CD4-positive, alpha-beta T cell treated with Interleukin-17A for 4 hours (primary cell): Measurements from ENCODE around the gene CCDC107.

Experiments
- DNase-seq: peaks from one replicate; pipeline ENCODE4 v3.0.0-alpha.2; 2020; ENCODE audit warnings: mixed read lengths

The CCDC107 gene

DNA sequence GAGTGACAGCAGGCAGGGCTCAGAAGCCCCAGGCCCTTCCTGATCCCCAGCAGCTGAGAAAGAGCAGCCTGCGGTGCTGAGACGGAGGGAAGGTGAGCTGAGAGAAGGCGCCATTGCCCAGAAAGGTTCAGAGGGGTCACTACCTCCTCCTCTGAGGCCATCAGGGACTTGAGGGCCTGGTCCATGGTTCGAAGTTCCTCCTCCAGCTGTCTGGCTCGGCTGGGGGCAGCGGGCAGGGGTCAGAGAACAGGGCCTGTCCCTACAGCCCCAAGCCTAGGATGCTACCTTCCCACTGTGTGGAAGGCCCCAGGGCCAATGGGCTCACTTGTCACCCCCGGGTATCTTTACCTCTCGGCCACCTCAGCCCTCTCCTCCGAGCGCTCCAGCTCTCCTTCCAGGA, 26.8 kb downstream of the CCDC107 start:
- no peak for DNase-seq

DNA sequence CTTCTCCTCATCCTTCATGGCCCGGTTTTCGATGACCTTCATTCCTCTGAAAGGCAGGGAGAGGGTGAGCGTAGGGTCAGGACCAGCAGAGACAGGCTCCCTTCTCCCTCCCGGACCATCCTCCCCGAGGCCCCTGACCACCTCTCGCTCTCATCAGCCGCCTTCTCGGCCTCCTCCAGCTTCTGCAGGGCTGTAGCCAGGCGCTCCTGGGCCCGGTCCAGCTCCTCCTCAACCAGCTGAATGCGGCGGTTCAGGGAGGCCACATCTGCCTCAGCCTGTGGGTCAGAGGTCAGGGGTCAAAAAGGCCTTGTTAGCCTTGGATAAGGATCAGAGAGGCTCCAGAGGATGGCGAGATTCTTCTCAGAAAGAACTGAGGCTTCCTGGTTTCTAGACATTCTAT, 27.4 kb downstream of the CCDC107 start:
- DNase-seq = no peak

DNA sequence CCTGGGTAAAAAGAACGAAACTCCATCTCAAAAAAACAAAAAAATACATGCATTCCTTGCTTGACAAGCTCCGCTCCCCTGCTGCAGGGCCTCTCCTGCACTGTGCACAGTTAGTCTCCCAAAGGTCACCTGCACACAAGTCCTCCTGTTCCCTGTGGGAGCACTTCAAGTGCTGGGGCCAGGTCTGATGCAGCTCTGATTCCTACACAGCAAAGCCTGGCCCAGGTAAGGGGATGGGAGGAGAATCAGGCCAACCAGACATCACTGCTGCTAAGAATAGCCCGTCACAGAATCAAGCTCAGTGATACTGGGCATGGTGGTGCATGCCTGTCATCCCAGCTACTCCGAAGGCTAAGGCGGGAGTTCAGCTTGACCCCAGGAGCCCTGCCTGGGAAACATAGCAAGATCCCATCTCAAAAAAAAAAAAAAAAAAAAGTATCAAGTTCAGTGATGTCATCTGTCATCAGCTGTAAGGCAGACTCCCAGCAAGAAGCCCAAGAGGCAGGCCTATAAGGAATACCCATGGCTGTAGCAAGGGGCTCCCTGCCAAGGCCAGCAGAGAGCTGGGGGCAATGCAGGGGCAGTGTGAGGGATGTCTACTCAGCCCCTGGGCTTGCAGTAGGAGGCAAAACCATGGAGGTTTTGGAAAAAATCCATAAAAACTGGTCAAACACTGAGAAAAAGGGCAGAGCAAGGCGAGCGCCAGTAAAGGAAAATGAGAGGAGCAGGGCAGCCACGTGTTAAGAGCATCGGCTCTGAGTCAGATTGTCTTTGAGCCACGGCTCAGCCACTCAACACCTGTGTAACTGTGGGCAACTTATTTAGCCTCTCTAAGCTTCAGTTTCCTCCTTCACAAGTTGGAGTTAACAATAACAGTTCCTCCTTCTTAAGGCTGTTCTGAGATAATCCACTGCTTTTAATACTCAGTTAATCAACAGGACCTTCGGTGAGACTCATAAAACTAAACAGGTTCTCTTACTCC, 28.4 kb downstream of the CCDC107 start:
- no peak for DNase-seq

DNA sequence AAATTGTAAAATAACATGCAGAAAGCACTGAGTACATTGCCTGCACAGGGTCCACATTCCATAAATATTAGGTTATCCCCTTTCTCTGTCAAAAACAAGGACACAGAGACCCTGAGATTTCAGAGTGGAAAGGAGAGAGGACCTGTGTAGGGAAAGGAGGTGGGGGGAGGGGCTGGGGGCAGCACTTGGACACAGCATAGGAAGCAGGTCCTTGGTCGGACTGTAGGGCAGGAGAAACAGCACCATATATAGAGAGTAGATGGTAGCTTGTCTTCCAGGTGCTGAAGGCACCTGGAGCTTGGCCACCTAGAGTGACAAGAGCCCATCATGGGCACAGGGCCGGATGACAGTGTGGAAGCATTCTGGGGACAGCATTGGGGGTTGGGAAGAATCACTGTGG, 29.2 kb downstream of the CCDC107 start:
- DNase-seq = no peak

DNA sequence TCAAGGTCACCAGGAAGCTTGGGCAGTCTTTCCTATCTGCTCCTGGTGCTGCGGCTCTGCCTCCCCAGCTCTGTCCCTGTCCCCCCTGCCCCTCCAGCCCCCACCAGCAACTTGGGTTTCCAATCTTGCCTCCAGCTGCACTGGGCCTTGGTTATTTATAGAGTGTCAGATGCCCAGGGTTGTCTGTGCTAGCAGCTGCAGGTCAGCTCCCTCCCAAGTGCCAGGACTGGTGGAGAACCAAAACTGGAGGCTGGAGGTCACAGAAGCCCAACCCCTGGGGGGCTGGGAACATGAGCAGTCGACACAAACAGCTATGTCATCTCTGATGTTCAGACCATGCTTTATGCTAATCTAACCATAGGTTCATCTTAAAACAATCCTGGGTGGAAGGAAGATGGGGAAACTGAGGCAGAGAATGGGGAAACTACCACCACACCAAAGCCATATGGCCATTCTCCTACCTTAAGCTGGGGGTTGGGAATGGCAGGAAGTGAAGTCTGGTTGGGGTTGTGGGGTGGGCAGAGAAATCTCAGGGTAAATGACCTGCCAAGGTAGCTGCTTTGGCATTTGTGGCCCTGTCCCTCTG, 30.0 kb downstream of the CCDC107 start:
- DNase-seq = no peak

DNA sequence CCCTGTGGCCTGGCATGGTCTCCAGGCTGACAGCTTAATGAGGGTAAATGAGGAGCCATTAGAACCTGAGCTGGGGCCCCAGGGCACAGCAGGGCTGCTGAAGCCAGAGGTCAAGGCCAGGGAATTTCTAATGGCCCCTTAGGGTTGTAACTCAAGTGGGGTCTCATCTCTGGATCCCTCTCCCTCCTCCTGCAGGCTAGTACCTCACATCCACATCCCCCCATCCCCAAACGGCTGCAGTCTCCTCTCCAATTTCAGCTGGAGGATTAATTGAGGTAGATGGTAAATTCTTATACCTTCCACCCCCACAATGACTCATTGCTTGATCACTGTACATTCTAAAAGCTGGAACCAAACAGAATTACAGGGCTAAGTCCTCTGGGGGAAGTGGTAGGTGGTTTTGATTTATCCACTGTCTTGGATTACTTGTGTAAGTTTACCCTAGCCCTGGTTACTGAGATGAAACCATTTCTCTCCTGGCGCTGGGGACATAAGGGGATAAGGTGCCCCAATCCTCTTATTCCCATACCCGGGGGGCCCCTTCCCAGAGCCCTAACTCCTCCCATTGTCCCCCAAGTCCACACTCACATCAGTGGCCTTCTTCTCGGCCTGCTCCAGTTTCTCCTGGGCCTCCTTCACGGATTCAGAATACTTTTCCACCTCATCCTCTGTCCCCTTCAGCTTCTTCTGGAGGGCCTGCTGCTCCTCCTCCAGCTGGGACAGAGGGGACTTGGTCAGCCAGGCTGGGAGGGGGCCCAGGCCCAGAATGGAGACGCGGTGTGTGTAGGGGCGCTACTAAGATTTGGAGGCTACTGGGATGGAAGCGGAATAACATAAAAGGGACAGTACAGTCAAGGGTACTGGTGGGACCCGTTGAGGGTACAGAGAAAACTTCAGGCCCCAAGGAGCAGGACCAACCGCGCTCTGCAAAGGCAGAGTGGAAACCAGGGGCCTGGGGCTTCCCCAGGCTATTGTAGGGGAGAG, 30.8 kb downstream of the CCDC107 start:
- no peak for DNase-seq

- no peak for DNase-seq
These were observed 31.6 kb downstream of the CCDC107 start, which contains the start of gene TPM2 for GRCh38 chr9:35689542-35690293. TPM2 (minus strand) TSS chr9:35689925; CDS start chr9:35689817, 108 bp downstream.

- DNase-seq = no peak
These were observed 32.2 kb downstream of the CCDC107 start for GRCh38 chr9:35690294-35690613.

GRCh38 chr9:35690614-35691333, 32.7 kb downstream of the CCDC107 start:
- DNase-seq = peak; percentile 62

GRCh38 chr9:35691334-35691650, 33.2 kb downstream of the CCDC107 start:
- DNase-seq = no peak

DNA sequence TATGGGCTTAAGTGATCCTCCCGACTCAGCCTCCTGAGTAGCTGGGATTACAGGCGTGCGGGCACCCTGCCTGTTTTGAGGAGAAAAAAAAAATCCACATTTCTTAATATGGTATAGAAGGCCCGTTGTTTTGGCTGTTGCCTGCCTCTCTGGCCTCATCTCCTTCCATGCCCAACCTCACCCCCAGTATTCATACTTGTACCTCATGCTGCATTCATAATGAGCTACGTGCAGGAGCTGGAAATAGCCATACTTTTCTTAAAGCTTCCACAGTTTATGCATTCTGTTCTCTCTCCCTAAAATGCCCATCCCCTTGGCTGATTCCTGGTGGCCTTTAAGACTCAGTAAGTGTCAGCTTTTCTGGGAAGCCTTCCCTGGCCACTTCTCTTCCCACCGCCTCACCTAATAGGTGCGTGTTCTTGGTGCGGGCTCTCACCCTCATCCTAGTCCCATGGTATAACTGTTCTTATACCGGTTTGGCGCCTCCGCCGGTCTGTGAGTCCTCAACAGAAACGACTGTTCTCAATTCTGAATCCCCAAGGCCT, 33.7 kb downstream of the CCDC107 start:
- no peak for DNase-seq

GRCh38 chr9:35695943-35696401, 37.9 kb downstream of the CCDC107 start:
- no peak for DNase-seq

GRCh38 chr9:35696520-35697215, 38.6 kb downstream of the CCDC107 start:
- DNase-seq = peak; percentile 71

- DNase-seq = no peak
These were observed 39.4 kb downstream of the CCDC107 start for GRCh38 chr9:35697486-35697885.

DNA sequence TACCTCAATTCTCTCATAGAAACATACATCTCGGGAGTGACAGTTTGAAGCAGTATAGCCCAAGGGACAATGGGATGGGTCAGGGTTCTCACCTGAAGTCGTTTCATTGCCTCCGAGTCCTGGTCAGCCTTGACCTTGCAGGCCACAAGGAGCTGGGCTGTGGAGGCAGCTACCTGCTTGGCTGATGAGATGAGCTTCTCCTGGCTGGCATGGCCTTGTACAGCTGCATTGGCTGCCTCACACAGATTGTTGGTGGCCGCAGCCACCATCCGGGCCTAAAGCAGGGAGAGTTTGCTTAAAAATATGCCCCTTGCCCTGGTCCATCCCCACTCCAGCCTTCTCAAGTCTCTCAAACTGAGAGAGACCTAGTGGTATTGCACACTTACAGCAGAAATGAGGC, 40.1 kb downstream of the CCDC107 start:
- DNase-seq = no peak

DNA sequence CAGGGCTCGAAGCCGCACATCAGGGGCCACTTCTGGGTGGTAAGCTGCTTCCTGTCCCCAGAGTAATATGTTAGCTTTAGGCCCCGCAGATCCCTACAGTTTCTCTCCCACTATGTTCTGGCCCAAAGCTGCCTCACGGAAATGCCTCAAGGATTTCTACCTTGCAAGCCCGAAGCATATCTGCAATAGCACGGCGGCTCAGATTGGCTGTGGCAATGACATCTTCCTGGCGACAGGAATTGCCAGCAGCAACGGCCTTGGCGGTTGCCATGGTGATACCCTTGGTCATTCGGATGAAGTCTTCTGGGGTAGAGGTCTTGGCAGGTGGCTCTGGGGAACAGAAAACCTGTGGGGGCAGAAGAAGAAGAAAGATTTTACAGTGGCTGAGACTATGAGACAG, 41.9 kb downstream of the CCDC107 start:
- no peak for DNase-seq

GRCh38 chr9:35700942-35701341, 42.9 kb downstream of the CCDC107 start:
- no peak for DNase-seq

DNA sequence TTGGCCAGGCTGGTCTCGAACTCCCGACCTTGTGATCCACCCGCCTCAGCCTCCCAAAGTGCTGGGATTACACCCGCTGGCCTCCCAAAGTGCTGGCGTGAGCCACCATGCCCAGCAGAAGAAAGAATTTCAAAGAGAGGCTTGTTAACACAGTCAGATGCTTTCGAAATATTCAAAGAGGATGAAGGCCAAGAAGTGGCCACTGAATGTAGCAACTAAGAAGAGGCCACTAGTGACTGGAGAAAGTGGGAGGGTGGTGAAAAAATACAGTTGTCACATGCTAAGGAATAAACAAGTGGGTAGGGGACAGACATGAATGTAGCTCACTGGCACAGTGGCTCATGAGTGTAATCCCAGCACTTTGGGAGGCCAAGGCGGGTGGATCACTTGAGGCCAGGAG, 44.6 kb downstream of the CCDC107 start:
- no peak for DNase-seq

DNA sequence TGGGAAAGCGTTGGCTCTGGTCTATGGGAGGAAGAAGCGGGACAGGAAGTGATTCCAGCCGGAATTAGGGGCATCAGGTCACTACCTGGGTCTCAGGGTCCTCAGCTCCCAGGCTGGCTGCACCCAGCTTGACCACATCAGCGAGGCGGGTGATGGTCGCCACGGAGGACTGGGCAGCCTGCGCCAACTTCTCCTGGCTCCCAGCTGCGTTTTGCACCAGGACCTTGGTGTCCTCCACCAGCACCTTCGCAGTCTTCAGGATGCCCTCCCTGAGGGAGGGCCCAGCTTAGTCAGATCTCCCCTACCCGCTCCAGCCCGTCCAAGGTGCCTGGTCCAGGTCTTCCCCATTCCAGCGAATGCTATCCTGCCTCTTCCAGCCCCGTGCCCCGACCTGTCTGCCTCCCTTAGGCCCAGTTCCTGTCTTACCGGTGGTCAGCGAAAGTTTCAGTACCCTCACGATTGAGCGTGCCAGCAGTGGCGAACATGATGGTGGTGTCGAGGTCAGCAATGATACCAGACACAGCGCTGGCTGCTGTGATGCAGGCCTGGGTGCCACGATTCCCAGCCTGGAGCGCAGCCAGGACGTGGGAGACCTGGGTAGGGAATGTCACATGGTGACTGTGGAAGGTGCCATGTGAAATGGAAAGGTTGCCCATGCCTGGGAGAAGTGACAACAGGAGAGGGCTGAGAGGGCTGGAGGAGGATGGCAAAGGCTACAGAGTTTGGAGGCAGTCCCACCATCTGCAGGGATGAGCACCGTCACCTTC, 46.0 kb downstream of the CCDC107 start:
- no peak for DNase-seq

DNA sequence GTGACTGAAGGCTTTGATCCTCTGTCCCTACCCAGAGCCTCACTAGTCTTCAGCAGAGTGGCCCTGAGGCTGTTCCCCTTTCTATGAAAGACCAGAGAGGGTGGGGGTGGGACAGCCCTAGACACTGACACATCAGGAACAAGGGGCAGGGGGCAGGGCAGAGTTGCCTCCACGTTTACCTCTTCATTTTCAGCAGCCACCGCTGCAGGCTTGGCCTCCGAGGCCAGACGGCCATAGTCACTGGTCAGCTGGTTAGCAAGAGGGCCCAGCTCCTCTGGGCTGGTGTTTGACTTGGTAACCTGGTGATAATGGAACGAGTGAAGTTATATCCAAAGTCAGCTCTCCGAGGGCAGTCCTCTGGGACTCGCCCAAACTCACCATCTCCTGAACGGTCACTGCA, 47.3 kb downstream of the CCDC107 start:
- no peak for DNase-seq
